GM21528 (cell line): ENCODE data around the gene RAP2C.
"Not testable (repeated sequence)": the region's sequence is repeated elsewhere in the genome, so short reads cannot be mapped to it uniquely, and the experiment has no call there.

ENCODE experiments used
- ATAC-seq: cut with Tn5 transposase; IDR thresholded peaks from one replicate; pipeline ENCODE4 v1.9.1; 2021; ENCODE audit warnings: mild to moderate bottlenecking, moderate library complexity; ENCODE audit not compliant: unreplicated experiment, low FRiP score

RAP2C gene

DNA sequence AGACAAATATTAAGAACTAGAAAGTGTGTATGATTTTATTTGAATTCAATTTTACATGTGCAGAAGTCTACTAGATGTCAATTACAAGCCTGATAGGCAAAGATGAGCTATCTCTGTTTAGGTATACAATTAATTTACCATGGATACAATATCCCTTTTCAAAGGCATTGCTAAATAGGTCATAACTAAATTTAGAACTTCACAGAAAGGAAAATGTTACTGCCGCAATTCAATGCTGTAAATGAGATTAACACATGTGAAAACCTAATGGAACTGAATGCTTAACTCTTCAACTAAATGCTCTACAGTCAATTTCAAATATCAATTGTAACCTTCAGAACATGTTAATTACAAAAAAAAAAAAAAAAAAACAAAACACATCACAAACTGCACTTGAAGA is 14.6 kb downstream of the RAP2C start:
- no peak for ATAC-seq

DNA sequence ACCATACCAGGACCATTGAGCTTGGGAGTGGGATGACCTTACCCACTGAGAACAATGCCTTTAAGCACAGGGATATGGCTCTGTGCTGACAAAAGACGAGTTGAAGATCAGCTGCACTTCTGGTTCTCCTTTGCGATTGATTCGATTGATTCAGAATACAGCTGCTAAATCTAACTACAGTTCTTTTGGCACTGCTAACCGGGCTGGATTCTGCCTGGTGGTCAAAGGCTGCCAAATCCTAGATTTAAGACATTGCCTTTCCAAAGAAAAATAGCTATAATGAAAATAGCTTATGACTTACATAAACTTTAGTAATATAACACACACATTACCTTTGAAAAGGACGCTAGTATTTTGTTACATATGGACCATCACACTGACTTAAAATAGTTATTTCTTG is 18.3 kb downstream of the RAP2C start:
- no peak for ATAC-seq

GRCh38 chrX:132199941-132200340 is 19.3 kb downstream of the RAP2C start:
- no peak for ATAC-seq

DNA sequence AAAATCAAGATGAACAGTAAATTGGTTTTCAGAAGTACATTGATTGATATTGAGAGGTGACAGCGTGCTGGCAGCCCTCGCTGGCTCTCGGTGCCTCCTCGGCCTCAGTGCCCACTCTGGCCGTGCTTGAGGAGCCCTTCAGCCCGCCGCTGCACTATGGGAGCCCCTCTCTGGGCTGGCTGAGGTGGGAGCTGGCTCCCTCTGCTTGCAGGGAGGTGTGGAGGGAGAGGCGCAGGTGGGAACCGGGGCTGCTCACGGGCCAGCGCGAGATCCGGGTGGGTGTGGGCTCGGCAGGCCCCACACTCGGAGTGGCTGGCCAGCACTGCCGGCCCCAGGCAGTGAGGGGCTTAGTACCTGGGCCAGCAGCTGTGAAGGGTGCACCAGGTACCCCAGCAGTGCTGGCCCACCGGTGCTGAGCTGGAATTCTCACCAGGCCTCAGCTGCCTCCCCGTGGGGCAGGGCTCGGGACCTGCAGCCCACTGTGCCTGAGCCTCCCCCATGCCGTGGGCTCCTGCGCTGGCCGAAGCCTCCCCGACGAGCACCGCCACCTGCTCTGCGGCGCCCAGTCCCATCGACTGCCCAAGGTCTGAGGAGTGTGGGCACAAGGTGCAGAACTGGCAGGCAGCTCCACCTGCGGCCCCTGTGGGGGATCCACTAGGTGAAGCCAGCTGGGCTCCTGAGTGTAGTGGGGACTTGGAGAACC is 25.2 kb downstream of the RAP2C start:
- no peak for ATAC-seq

- ATAC-seq, result no peak
These were observed 27.3 kb downstream of the RAP2C start for GRCh38 chrX:132191938-132192337.

DNA sequence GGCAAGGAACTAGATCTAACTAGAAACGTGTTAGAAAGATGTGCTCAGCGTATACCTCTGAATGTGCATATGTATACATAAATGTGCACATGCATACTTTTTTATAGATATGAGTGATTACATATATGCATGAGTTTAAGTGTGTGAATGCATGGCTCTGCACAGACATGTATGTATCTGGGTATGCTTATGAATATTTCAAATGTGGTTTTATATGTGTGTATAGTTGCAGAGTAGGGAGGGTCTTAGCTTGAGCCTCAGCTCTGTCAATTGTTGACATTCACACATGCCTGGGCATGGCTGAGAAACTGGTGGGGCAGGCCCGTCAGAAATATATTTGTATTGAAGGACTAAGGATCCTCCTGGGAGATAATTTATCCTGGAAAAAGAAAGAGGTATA is 31.1 kb downstream of the RAP2C start:
- ATAC-seq, result no peak

DNA sequence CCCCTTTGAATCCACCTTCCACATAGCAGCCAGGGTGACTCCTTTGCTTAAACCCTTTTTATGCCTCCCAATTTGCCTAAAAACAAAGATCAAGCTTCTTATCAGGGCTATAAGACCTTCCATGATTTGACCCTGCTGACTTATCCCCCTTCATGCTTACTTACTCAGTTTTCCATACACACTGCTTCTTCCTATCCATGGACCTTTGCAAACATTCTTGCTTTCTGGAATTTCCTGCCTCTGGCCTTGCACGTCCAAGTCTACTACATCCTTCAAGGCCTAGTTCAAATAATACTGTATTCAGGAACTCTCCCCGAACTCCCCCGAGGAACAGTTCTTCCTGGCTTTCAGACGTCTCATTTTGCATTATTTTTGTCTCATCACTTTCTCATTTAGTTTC is 31.8 kb downstream of the RAP2C start:
- no peak for ATAC-seq

DNA sequence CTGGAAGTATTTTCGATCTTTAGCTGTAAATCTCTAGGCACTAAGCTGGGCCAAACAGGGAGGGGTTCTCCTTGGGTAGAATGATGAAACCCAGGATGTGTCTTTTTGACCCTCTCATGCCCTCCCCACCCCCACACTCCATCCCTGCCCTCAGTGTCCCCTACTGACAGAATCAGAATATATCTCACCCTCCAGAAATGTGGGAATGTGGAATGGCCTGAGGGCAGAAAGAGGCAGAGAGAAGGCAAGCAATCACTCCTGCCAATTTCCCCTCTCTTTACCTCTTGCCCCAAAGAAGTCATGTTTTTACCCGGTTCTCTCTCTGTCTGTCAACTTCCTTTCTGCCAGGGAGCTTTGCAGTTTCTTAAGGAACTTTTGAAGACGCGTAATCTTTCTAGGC is 34.4 kb downstream of the RAP2C start:
- ATAC-seq, result no peak

GRCh38 chrX:132181364-132181763 is 37.9 kb downstream of the RAP2C start:
- no peak for ATAC-seq

DNA sequence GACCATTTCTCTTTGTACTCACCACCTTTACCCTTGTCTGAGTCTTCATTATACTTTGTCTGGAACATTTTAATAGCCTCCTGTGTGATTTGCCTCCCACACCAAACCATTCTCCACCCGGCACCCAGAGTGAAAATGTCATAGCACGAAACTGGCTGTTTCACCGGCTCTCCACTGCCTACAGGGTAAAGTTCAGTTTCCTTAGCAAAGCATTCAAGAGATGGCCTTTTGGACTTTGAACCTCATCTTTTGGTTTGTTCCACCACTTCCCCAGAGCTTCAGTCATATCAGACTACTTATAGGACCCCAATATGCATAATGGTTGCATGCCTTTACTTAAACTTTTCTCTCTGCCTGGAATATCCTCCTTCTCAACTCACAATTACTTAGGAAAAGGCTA is 38.3 kb downstream of the RAP2C start:
- no peak for ATAC-seq

GRCh38 chrX:132173647-132174046 is 45.6 kb downstream of the RAP2C start:
- no peak for ATAC-seq

- no peak for ATAC-seq
These were observed 47.4 kb downstream of the RAP2C start for GRCh38 chrX:132171881-132172280.

- no peak for ATAC-seq
These were observed 47.8 kb downstream of the RAP2C start for GRCh38 chrX:132171478-132171877.

GRCh38 chrX:132169554-132169953 is 49.7 kb downstream of the RAP2C start:
- no peak for ATAC-seq

DNA sequence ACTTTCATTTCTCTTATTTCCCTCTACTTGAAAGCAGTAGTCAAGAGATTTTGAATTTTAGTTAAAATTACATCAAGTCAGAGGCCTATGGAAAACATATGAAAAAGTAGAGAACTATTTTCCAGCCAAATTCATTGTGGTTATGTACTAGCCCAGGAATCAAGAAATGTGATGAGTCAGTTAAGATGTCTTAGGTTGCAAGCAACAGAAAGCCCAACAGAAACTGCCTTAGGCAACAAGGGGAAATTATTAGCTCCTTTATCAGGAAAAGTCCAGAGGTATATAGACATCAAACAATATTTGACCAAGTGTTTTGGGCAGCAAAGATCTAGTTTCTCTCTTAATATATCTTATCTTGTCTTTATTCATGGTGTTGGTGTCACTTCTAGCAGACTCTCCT is 53.6 kb downstream of the RAP2C start:
- no peak for ATAC-seq

DNA sequence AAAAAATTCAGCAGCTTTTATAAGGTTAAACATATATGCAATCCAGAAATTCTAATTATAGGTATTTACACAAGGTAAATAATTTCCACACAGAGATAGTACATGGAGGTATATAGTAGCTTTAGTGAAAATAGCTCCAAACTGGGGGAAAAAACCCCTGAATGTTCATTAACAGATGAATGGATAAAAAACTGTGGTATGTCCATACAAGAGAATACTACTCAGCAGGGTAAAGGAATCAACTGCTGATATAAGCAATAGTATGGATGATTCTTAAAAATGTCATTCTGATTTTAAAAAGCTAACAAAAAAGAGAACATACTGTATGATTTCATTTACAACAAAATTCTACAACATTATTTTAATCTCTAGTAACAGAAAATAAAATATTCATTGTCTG is 54.2 kb downstream of the RAP2C start:
- no peak for ATAC-seq

- ATAC-seq, result not testable (repeated sequence)
These were observed 56.2 kb downstream of the RAP2C start for GRCh38 chrX:132163094-132163493.

- no peak for ATAC-seq
These were observed 66.1 kb downstream of the RAP2C start for GRCh38 chrX:132153166-132153565.
